Stimulated activated naive B cell treated with anti-CD40 and anti-IgM and Interleukin-4, amounts not matched to agents 10 μg/mL and 1 μg/mL and 100 μg/mL, for 72 hours (primary cell): ENCODE results near the gene HHAT.

Source experiments
- ATAC-seq, 2 donors: fragments of 150-1000 bp; cut with Tn5 transposase; replicated peaks; 2 replicates each; pipeline ENCODE4 v1.10.0; 2021; ENCODE audit warnings: moderate library complexity in 1 of 2
- DNase-seq: peaks from one replicate; pipeline ENCODE4 v3.0.0; 2021
- H3K27ac Mint-ChIP-seq: one replicate; pipeline ENCODE4 v1.8.0; 2022; ENCODE audit warnings: mild to moderate bottlenecking, mixed read lengths
- H3K27me3 Mint-ChIP-seq, 2 donors: one replicate each; pipeline ENCODE4 v1.8.0; 2022; ENCODE audit warnings: mixed read lengths in 2 of 2
- H3K36me3 Mint-ChIP-seq, 2 donors: one replicate each; pipeline ENCODE4 v1.8.0; 2022; ENCODE audit warnings: mixed read lengths in 2 of 2, mild to moderate bottlenecking in 1 of 2
- H3K4me1 Mint-ChIP-seq, 2 donors: one replicate each; pipeline ENCODE4 v1.8.0; 2022; ENCODE audit warnings: mixed read lengths in 2 of 2, mild to moderate bottlenecking in 1 of 2
- H3K4me3 Mint-ChIP-seq, 2 donors: one replicate each; pipeline ENCODE4 v1.8.0; 2022; ENCODE audit warnings: mild to moderate bottlenecking in 2 of 2, mixed read lengths in 2 of 2, moderate library complexity in 1 of 2
- H3K9me3 Mint-ChIP-seq, 2 donors: one replicate each; pipeline ENCODE4 v1.8.0; 2022; ENCODE audit warnings: mixed read lengths in 2 of 2, mild to moderate bottlenecking in 1 of 2

Gene HHAT

DNA sequence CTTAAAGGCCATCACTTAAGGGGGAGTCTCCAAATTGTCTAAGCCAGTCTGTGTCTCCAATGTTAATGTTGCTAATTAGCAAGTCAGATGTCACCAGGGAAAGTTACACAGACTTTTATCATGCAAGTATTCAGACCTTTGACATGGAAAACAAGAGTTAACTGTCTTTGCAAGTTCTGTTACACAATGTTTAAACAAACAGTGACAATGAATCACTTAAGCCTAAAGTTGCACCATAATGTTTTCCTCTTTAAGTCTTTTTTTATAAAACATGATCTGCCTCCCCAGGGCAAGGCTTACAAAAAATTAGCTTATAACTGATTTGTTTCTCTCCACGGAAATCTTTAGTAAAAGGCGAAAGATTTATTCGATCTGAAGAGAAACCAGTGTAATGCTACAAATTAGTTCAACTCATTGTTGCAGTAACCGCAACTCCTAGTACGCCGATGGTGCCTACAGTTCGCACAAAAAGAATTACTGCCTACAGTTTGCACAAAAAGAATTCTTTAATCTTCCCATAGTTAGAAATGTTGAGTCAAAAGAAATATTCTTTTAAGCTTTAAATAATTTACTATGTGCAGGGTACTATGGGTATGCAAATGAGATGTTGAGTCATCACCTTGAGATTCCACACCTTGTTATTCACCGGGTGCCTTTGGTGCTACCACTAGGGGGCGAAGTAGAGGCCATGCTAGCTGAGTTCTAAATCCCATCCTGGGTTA lies 45.3 kb downstream of the HHAT start:
- ATAC-seq (peak; percentile 81 to 83), DNase-seq (peak; percentile 59)
- no peaks in the 10 kb centered on the region for H3K27me3 Mint-ChIP-seq
- peaks cover 3 to 11% of the 10 kb centered on the region in 2 donors for H3K4me1 Mint-ChIP-seq
- H3K36me3 Mint-ChIP-seq: no peaks in the 10 kb centered on the region
- peak overlapping the region; percentile 94 for H3K27ac Mint-ChIP-seq
- no peak overlapping the region for H3K4me3 Mint-ChIP-seq
- no peaks in the 10 kb centered on the region for H3K9me3 Mint-ChIP-seq

DNA sequence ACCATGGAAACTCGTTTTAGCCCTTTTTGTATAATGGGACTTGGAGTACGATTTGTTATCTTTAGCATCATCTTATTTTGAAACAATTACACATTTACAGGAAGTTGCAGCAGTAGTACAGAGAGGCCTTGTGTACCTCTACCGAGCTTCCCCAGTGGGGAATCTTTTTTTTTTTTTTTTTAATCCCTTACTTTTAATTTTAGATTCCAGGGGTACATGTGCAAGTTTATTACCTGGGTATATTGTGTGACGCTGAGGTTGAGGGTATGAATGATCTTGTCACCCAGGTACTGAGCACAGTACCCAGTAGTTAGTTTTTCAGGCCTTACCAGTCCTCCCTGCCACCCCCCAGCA lies 45.9 kb downstream of the HHAT start:
- Mint-ChIP-seq H3K27ac (peak overlapping the region; percentile 94), H3K36me3 (no peaks in the 10 kb centered on the region), H3K4me3 (no peak overlapping the region), H3K9me3 (no peaks in the 10 kb centered on the region), H3K4me1 (peaks cover 3 to 11% of the 10 kb centered on the region in 2 donors), H3K27me3 (no peaks in the 10 kb centered on the region)
- DNase-seq (no peak), ATAC-seq (no peak)

DNA sequence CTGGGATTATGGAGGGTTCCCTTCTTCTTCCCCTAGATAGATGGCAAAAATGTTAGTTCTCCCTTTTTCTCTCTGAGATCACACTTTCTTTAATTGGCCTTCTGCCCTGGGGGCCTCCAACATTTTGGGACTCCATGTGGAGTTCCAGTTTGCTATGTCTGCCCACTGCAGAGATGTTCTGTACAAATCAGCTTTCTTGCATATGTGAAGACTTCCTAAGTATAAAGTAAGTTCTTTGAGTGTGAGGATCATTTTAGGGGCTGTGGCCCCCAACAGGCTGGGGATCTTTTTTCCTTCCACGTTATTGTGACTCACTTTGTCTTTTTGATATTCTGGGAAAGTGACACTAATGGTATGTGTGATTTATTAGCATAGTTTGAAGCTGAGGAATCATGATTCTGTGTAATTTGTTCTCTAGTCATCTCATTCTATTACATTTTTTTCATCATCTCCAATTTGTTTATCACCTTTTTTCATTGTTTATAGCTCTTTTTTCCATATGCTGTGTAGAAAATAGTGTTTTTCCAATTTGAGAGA lies 48.2 kb downstream of the HHAT start:
- H3K4me1 Mint-ChIP-seq: peaks cover 3 to 11% of the 10 kb centered on the region in 2 donors

DNA sequence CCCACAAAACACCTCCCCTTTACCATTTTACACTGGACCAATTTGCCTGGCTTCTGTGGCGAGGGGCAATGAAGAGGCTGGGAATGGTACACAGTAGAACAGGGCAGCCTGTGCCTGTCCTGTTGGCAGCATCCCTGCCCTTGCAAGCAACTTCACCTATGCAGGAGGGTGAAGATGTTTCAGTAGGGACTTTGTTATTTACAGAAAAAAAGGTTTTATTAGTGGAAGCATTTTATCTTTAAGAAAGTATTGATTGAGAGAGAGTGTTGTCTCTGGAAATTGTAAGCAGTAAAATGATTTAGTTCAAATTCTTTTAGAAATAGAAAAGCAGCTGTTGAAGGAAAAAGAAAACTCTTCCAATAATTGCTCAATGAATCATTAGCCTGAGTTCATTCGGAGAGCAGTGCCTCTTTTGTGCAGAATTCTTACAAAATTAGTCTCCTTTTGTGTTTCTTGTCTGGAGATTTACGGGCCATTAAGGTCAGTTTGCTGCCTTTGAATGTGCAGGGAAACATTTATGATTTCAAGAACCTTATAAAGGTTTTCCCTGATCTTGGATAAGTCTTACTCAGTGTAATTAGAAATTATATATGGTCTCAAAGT lies 49.1 kb downstream of the HHAT start:
- Mint-ChIP-seq H3K4me1 (peaks cover 3 to 11% of the 10 kb centered on the region in 2 donors), H3K27me3 (no peaks in the 10 kb centered on the region), H3K4me3 (no peak overlapping the region), H3K27ac (no peak overlapping the region), H3K36me3 (peaks cover 0 to 2% of the 10 kb centered on the region in 2 donors), H3K9me3 (no peaks in the 10 kb centered on the region)
- DNase-seq (no peak), ATAC-seq (no peak)

More for the DNA sequence above, 48.2 kb downstream of the HHAT start:
- Mint-ChIP-seq H3K4me3 (no peak overlapping the region), H3K27me3 (no peaks in the 10 kb centered on the region), H3K36me3 (peaks cover 0 to 2% of the 10 kb centered on the region in 2 donors), H3K9me3 (no peaks in the 10 kb centered on the region), H3K27ac (no peak overlapping the region)
- ATAC-seq (no peak), DNase-seq (no peak)

DNA sequence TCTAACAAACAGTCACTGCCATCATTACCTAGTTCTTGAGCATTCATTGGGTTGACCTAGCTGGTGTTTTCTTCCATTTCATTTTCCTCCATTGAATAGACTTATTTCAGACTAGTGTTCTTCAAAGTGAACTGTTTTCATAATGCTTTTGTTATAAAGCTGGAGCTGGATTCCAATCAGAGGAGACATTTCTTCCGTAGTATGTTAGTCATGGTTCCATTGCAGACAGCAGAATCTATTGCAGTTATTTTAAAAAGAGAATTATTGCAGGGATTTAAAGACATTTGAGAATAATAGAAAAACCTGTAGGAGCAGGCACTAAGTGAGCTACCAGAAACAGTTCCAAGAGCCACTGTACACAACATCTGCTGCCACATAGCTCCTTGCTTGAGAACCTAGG lies 50.0 kb downstream of the HHAT start:
- no peak overlapping the region for H3K27ac Mint-ChIP-seq
- H3K4me1 Mint-ChIP-seq: peaks cover 0 to 4% of the 10 kb centered on the region in 2 donors
- DNase-seq: no peak
- no peaks in the 10 kb centered on the region for H3K27me3 Mint-ChIP-seq
- H3K9me3 Mint-ChIP-seq: no peaks in the 10 kb centered on the region
- H3K36me3 Mint-ChIP-seq: peaks cover 0 to 2% of the 10 kb centered on the region in 2 donors
- no peak for ATAC-seq
- no peak overlapping the region for H3K4me3 Mint-ChIP-seq

DNA sequence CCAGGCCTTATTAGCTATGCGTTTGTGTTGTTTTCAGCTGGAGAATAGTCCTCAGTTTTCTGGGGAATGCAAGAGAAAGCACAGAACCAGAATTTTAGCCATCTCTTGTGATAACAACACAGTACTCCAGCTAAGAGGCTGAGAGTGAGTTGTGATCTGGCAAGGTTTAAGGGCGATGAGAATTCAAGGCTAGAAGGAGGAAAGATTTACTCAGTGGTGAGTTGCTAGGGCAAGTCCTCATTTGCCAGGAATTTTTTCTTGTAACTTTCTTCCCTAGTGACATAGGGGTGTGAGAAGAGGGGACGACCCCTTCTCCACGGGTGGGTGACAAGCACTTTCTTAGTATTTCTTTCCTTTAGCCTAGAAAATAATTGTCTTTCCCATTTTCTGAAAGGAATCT lies 53.2 kb downstream of the HHAT start:
- no peak overlapping the region for H3K4me3 Mint-ChIP-seq
- no peak for ATAC-seq

DNA sequence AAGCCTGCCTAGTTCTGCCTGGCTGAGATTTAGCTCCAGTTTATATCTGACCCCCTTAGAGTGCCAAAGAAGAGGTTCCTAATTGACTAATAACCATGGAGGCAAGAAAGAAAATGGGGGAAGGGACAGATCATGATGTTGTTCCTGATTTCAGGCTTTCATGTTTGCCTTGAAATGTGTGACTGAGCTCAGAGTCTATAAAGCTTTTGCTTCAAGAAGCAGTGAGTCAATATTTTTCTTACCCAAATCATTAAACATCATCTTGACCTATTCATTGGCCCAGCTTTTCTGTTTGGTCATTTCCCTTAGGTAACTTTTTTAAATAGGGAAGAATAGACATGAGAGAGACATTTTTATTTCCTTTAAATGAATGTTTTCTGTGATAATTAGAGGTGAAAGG lies 55.9 kb downstream of the HHAT start:
- DNase-seq (no peak), ATAC-seq (no peak)
- Mint-ChIP-seq H3K4me1 (no peaks in the 10 kb centered on the region), H3K27ac (no peak overlapping the region), H3K4me3 (no peak overlapping the region), H3K9me3 (no peaks in the 10 kb centered on the region), H3K36me3 (peaks cover 3 to 5% of the 10 kb centered on the region in 2 donors), H3K27me3 (no peaks in the 10 kb centered on the region)

More for the DNA sequence above, 53.2 kb downstream of the HHAT start:
- no peaks in the 10 kb centered on the region for H3K4me1 Mint-ChIP-seq
- DNase-seq: no peak
- no peak overlapping the region for H3K27ac Mint-ChIP-seq
- H3K9me3 Mint-ChIP-seq: no peaks in the 10 kb centered on the region
- no peaks in the 10 kb centered on the region for H3K27me3 Mint-ChIP-seq
- H3K36me3 Mint-ChIP-seq: peaks cover 0 to 2% of the 10 kb centered on the region in 2 donors

DNA sequence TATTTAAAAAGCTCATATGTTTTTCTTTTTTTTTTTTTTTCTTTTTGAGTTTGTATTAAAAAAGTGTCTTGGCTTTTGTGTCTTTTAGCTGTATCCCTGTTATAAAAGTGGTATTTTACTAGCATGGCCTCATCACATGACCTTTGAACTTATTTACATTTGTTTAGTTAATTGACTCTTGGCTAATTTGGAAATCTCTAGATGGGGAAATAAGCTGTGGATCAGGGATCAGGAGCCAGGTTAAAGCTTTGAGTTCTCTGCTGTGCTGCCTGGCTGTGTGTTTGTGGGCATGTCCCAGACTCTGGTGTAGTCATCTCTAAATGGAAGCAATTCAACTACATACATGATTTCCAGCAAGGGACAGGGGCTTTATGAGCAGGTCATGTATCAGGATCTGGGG lies 56.5 kb downstream of the HHAT start:
- no peak overlapping the region for H3K4me3 Mint-ChIP-seq
- no peak for ATAC-seq
- H3K27me3 Mint-ChIP-seq: no peaks in the 10 kb centered on the region
- DNase-seq: no peak
- no peaks in the 10 kb centered on the region for H3K9me3 Mint-ChIP-seq
- peaks cover 3 to 8% of the 10 kb centered on the region in 2 donors for H3K36me3 Mint-ChIP-seq
- no peaks in the 10 kb centered on the region for H3K4me1 Mint-ChIP-seq
- H3K27ac Mint-ChIP-seq: no peak overlapping the region

DNA sequence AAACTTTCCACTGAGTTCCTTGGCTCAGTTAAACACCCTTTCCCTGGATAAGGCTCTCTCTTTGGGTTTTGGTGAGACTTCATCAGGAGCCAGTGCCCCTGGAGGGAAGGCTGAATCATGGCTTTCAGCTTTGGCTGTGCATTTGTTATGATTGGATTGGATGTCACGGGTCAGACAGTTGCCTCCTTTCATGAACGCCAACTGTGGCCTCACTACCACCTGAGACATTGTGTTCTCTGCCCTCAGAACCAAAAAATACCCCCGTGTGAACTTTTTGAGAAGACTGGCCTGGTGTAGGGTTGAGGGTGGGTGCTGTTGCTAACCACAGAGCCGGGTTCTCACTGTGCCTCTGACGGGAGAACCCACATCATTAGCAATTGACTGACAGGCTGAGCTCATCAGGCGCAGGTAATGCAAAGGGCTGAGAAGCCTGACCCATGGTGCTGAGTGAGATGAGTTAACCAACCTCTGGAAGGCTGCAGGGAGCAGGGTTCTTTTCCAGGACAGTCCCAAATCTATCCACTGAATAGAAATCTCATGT lies 65.6 kb downstream of the HHAT start:
- no peak overlapping the region for H3K27ac Mint-ChIP-seq
- no peak for ATAC-seq
- H3K4me3 Mint-ChIP-seq: no peak overlapping the region

DNA sequence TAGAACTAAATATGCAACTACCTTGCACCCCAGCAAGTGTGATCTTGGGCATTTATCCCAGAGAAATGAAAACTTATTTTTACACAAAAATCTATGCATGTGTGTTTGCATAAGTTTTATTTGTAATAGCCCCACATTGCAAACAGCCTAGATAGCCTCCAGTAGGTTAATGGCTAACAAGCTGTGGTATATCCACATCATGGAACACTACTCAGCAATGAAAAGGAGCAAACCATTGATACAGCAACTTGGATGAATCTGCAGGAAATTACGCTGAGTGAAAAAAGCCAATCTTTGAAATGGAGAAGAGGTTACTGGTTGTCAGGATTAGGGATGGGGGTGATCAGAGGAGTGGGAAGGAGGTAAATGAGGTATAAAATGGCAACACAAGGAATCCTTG lies 67.8 kb downstream of the HHAT start:
- no peak for ATAC-seq
- no peak for DNase-seq
- H3K27ac Mint-ChIP-seq: no peak overlapping the region
- no peaks in the 10 kb centered on the region for H3K27me3 Mint-ChIP-seq
- peaks cover 0 to 3% of the 10 kb centered on the region in 2 donors for H3K36me3 Mint-ChIP-seq
- H3K9me3 Mint-ChIP-seq: peaks cover 0 to 2% of the 10 kb centered on the region in 2 donors
- H3K4me1 Mint-ChIP-seq: peaks cover 11 to 13% of the 10 kb centered on the region in 2 donors
- H3K4me3 Mint-ChIP-seq: no peak overlapping the region

More for the DNA sequence above, 65.6 kb downstream of the HHAT start:
- Mint-ChIP-seq H3K4me1 (peaks cover 0 to 2% of the 10 kb centered on the region in 2 donors), H3K36me3 (peaks cover 2 to 10% of the 10 kb centered on the region in 2 donors), H3K27me3 (no peaks in the 10 kb centered on the region), H3K9me3 (peaks cover 0 to 2% of the 10 kb centered on the region in 2 donors)
- no peak for DNase-seq

DNA sequence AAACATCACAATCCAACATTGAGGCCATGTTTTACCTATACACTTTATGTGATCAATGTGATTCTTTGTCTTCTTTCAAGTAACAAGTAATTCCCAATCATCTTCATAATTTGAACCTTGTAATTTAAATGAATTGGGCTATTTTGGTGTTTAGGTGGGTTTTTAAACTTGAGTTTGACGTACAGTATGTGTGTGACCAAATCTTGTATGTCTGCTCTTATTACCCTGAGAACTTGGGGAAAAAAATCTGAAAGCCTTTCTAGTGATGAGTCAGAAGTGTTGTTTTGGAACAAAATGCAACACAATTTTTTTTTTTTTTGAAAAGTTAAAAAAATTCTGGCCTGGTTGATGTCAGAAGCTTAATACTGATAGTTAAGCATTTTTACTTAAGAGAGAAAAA lies 68.5 kb downstream of the HHAT start:
- peaks cover 0 to 2% of the 10 kb centered on the region in 2 donors for H3K9me3 Mint-ChIP-seq
- peaks cover 11 to 13% of the 10 kb centered on the region in 2 donors for H3K4me1 Mint-ChIP-seq
- H3K27me3 Mint-ChIP-seq: no peaks in the 10 kb centered on the region
- no peak for ATAC-seq
- H3K36me3 Mint-ChIP-seq: peaks cover 0 to 3% of the 10 kb centered on the region in 2 donors
- no peak overlapping the region for H3K27ac Mint-ChIP-seq
- H3K4me3 Mint-ChIP-seq: no peak overlapping the region
- DNase-seq: no peak

DNA sequence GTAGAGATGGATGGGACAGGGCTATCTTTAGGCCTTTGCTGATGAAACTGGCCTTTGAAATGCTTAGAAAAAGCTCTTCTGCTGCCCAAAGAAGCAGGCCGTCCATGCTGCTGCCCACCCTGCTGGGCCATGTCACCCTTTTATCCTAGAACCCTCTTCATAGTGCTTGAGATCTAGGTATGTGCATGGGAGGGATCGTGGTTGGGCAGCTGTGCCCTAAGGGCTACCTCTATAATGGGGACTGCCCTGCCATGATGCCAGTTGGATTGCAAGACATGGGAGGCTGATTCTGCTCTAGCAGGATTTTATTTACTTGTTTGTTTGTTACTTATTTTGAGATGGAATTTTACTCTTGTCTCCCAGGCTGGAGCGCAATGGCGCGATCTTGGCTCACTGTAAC lies 69.0 kb downstream of the HHAT start:
- Mint-ChIP-seq H3K4me3 (no peak overlapping the region), H3K27me3 (no peaks in the 10 kb centered on the region), H3K27ac (no peak overlapping the region), H3K9me3 (peaks cover 0 to 2% of the 10 kb centered on the region in 2 donors), H3K36me3 (peaks cover 0 to 3% of the 10 kb centered on the region in 2 donors), H3K4me1 (peaks cover 11 to 13% of the 10 kb centered on the region in 2 donors)
- ATAC-seq (no peak), DNase-seq (no peak)

DNA sequence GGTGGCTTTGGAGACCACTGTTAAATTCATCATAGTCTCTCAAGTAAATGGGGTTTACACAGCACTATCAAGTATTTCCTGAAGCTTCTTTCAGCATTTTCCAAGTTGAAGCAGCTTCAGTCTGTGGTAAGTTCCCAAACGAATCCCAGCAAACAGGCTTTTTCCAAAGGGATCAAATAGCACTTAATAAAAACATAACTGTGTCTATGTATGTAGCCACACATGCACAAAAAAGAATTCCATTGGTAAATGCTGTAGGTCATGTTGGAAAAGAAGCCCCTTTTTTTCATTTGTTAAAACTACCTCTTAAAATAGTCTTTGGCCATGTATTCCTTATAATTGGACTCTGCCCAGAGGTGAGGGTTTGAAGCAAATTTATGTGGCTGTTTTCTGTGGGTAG lies 69.8 kb downstream of the HHAT start:
- H3K4me1 Mint-ChIP-seq: peaks cover 11 to 13% of the 10 kb centered on the region in 2 donors
- H3K27me3 Mint-ChIP-seq: no peaks in the 10 kb centered on the region
- no peak overlapping the region for H3K27ac Mint-ChIP-seq
- no peak overlapping the region for H3K4me3 Mint-ChIP-seq
- no peak for ATAC-seq
- H3K9me3 Mint-ChIP-seq: peaks cover 0 to 2% of the 10 kb centered on the region in 2 donors
- DNase-seq: no peak
- peaks cover 0 to 3% of the 10 kb centered on the region in 2 donors for H3K36me3 Mint-ChIP-seq

DNA sequence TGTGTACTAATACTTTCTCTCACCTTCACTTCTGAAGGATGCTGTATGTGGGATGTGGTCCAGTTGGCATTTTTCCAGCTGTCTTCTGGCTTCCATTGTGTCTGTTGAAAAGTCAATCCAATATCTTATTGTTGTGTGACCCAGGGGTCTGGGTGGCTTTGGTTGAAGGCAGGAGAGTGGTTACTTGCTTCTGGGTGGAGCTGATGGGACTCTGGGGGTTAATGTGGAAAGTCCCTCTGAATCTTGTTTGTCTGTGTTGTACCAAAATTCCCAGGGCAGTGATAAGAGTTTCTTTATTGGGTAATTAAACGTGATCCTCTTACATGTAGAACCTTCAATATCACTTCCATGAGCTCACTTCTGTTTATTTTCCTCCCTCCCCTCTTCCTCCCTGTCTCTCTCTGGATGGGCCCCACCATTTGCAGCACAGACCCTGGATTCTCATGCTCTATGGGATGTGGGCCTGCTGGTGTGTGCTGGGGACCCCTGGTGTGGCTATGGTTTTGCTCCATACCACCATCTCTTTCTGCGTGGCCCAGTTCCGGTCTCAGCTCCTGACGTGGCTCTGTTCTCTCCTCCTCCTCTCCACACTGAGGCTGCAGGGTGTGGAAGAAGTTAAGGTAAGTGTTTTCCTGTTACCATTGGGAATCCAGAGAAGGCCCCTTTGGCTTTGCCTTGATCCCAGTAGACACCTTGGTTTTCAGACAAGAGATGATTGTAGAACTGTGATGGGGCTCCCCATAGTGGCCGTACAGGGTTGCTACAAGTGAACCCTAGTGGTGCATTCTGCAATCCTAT lies 71.5 kb downstream of the HHAT start:
- Mint-ChIP-seq H3K36me3 (peaks cover 0 to 3% of the 10 kb centered on the region in 2 donors), H3K27me3 (no peaks in the 10 kb centered on the region), H3K4me3 (peak overlapping the region in 1 of 2 donors; percentile 20), H3K4me1 (peaks cover 11 to 13% of the 10 kb centered on the region in 2 donors), H3K9me3 (peaks cover 0 to 2% of the 10 kb centered on the region in 2 donors), H3K27ac (peak overlapping the region; percentile 76)
- peak; percentile 26 for DNase-seq
- ATAC-seq: peak; percentile 82 to 83
